ENCODE data around the gene CCSER1.
A peak's percentile ranks its signal among the peaks of the same experiment; 100 is the strongest.
"Not testable (repeated sequence)": the region's sequence is repeated elsewhere in the genome, so short reads cannot be mapped to it uniquely, and the experiment has no call there.

CCSER1 gene

DNA sequence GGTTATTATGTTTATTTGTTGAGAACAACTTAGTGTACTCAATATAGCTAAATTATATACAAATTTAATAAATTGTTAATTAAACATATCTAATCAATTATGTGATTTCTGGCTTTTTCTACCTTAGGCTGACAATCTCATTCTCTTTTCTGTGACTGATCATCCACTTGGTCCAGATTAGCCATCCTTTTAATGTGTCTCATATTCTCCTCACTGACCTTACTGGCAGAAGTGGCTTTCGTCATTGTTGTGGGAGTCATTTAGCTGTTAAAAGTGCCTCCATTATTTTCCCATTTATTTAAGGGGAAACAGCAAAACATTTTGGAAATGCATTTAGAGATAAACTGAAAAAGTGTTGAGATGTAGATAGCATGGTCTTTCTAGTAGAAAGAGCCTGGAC is 172.2 kb downstream of the CCSER1 start:
- no peak for DNase-seq (ENCODE audit: low spot score)

DNA sequence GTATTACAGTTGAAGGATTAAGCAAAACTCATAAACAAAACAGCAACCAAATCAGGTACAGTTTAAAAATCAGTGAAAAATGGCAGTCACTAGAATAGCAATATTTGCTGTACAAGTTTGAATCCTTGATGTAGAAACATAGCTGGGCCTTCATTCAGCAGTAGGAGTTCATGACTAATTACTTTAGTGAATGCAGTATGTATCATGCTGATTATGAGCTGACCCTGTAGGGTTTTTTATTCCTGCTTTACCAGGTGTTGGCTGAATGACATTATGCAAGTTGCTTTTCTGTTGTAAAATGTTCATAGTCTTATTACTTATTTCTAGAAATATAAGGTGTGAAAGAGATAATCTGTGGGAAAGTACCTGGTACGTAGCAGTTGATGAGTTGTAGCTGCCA is 179.6 kb downstream of the CCSER1 start:
- no peak for DNase-seq (ENCODE audit: low spot score)

DNA sequence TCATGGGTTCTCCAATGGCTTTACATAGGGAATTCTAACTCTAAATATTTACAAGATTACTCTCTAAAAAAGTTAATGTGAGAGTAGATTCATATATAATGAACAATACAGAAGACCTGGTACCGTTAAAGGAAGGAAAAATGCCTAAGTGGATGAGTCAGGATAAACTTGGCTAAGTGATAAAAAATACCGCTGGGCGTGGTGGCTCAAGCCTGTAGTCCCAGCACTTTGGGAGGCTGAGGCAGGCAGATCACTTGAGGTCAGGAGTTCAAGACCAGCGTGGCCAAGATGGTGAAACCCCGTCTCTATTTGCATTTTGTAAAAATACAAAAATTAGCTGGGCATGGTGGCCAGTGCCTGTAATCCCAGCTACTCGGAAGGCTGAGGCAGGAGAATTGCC is 189.9 kb downstream of the CCSER1 start:
- DNase-seq (ENCODE audit: low spot score): not testable (repeated sequence)

GRCh38 chr4:90317785-90318184 is 190.6 kb downstream of the CCSER1 start:
- DNase-seq (ENCODE audit: low spot score): no peak

DNA sequence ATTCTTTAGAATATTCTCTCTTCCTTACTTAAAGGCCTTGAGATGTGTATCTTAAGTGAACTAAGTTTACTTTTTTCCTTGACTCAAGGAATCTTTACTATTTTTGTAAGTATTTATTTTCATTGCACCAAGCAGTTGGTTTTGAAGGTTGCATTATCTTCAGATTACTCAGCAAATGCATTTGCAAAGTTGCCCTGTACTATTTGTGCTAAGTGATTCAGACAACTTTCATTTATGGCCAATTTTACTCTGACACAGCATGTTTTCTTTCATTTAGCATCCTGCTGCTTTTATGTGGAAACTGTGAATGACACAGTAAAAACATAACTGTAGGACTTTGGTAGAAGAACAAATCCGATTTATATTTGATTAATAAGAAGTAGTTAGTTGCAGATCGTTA is 191.0 kb downstream of the CCSER1 start:
- no peak for DNase-seq (ENCODE audit: low spot score)

DNA sequence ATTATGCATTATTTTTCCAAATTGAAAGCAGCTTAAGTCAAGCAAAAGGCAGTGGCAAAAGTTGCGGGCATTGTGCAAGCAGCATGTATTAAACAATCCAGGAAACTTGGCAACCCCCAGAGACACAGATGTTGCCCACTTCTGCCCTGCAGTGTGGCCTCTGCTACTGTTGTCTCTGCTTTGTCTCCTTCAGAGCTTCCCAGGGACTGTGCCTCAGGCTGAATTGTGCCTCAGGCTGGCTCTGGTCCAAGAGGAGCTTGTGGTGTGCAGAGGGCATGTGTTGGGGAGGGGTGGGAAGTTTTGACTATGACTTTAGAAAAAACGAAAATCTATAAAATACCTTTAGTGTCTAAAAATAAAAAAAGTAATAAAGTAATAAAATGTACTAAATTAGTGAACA is 201.4 kb downstream of the CCSER1 start:
- no peak for DNase-seq (ENCODE audit: low spot score)

- DNase-seq (ENCODE audit: low spot score): no peak
These were observed 203.4 kb downstream of the CCSER1 start for GRCh38 chr4:90330546-90330945.

DNA sequence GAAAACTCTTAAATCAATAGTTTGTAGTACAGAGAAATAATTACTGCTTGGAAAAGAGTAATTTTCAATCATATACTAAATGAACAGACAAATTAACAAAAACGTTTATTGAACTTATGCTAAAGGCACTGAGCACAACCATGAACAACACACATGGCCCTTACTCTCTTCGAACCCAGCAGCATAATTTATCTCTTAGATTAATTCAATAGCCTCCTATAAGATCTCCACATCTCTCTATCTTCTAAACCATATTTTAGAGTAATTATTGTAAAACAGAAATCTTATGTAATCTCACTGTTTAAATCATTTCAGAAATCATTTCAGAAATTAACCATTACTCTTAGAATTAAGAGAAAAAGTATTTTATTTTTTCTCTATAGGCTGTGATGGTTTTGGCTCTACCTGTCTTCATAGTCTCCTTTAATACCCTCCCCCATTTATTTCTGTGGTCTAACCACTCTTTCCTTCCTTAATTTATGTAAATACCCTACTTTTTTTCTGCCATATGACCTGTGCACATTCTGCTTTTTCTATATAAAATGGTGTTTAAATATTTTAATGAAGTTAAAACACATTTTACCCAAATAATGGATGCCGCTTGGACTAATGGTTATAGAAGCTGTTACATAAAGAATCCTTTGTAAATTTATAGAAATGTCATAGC is 218.5 kb downstream of the CCSER1 start:
- no peak for DNase-seq (ENCODE audit: low spot score)

DNA sequence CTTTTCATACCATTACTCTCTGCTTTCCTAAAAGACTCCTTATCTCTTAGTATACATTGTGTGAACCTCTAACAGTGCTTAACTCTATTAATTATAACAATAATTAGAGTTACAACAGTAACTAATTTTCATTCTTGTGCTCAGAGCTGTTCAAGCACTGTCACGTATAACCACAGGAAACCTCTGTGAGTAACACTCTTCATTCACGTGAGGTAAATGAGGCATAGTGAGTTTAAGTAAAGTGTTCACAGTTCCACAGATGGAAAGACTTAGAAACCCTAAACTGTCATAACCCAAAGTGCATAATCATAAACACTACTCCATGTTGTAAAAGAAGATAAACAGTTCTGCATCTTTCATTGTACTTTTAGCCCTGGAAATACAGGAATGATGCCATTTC is 222.4 kb downstream of the CCSER1 start:
- DNase-seq (ENCODE audit: low spot score): no peak

DNA sequence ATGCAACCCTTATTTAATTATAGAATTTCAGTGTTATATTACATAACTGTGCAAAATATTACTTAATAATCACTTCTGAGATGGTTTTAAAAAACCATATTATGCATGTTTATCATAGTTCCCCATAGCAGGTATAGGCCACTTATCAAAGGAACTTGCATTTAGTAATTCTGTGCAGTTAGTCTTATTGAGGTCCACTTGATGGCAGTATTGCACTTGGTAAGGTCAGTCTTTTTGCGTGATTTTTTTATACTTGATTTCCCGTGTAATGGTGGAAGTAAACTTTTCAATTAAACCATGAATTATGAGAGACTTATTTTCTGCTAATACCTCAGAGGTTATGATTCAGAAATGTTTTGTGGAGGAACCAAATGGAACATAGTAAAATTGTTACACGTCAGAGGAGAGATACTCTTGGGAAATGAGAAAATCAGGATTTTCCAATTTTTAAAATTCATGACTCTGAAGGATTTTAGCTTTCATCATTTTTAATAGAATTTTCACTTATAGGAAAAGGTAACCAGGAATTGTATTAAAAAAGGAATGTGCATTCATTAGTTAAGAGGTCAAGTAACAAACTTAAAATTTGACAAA is 230.0 kb downstream of the CCSER1 start:
- peak; percentile 71 for DNase-seq (ENCODE audit: low spot score)

- DNase-seq (ENCODE audit: low spot score): no peak
These were observed 247.9 kb downstream of the CCSER1 start for GRCh38 chr4:90375081-90375480.

DNA sequence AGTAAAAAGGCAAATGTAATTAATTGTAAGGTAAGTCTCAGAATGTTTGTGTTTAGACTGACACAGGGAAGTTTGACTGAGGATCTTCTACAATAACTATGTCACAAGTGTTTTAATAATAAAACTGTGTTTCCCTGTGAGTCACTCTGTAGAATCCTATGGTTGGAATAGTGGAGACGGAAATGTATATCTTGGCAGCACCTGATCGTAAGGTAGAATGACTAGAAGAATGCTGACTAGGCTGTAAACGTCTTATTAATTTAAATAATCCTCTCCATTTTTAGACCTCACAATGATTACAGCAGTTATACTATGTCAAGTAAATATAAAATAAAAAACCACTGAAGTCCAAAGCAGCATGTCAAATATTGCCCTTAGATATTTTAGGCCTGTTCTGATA is 266.0 kb downstream of the CCSER1 start:
- no peak for DNase-seq (ENCODE audit: low spot score)

- DNase-seq (ENCODE audit: low spot score): no peak
These were observed 276.6 kb downstream of the CCSER1 start for GRCh38 chr4:90403781-90404180.

DNA sequence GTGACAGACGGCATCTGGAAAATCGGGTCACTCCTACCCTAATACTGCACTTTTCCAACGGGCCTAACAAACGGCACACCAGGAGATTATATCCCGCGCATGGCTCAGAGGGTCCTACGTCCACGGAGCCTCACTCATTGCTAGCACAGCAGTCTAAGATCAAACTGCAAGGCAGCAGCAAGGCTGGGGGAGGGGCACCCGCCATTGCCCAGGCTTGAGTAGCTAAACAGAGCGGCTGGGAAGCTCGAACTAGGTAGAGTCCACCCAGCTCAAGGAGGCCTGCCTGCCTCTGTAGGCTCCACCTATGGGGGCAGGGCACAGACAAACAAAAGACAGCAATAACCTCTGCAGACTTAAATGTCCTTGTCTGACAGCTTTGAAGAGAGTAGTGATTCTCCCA is 280.7 kb downstream of the CCSER1 start:
- DNase-seq (ENCODE audit: low spot score): not testable (repeated sequence)

GRCh38 chr4:90412786-90413185 is 285.6 kb downstream of the CCSER1 start:
- not testable (repeated sequence) for DNase-seq (ENCODE audit: low spot score)

GRCh38 chr4:90415116-90415515 is 287.9 kb downstream of the CCSER1 start:
- DNase-seq (ENCODE audit: low spot score): no peak

DNA sequence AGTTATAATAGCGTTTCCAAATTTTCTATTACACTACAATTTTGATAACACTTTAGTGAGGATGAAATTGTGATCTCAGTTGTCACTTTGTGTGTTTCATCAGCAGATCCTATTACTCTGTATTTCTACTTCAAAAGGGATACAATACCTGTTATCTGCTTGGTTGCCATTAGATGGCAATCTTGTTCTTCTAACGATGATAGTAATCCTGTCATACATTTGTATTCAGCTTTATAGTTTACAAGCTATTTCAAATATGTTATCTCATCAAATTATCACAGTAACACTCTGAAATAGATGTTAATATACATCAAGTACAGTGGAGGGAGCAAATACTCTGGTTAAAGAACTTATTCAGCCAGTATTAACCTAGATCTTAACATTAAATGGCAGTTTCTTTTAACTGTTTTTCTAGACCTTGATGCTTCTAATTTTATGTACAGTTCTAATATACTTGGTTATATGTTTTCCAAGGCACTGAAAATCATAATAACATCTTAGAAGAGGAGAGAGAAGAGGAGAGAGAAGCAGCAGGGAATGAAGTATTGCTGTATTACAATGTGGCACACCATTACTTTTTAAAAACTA is 292.0 kb downstream of the CCSER1 start:
- peak; percentile 54 for DNase-seq (ENCODE audit: low spot score)

DNA sequence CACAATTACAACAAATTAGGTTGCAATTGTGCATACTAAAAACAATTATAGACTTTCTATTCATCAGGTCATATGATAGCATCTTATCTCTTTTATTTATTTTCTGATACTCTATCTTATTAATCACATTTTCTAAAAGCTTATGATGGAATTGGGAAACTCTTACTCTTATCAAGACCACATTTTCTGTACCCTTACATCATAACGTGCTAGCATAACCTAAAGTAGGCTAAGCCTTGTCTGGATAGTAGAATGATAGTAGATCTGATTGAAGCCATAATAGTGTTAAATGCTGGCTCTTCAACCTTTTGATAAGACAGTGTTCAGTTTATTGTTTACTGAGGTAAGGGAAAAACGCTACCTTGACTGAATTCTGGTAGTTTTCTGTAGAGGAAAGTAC is 294.0 kb downstream of the CCSER1 start:
- DNase-seq (ENCODE audit: low spot score): no peak

- DNase-seq (ENCODE audit: low spot score): no peak
These were observed 298.7 kb downstream of the CCSER1 start for GRCh38 chr4:90425893-90426292.

GRCh38 chr4:90438522-90438921 is 311.3 kb downstream of the CCSER1 start:
- DNase-seq (ENCODE audit: low spot score): no peak

DNA sequence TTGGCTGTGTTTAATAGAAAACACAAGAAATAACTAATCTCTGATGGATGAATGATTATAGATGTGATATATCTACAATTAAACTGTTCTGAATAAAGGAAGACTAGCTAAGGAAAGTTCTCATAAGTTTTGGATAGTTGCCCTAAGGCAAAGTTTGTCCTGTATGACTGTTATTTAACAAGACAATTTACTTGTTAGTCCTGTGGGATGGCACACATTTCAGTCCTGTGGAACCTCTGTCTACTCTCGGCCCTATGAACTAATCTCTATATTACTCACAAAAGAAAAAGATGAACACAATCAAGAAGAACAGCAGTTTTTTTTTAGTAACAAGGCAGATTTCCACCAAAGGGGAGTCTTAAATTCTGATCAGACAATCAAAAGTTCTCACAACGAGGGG is 314.6 kb downstream of the CCSER1 start:
- DNase-seq (ENCODE audit: low spot score): no peak

- DNase-seq (ENCODE audit: low spot score): no peak
These were observed 315.4 kb downstream of the CCSER1 start for GRCh38 chr4:90442619-90443018.

- no peak for DNase-seq (ENCODE audit: low spot score)
These were observed 316.0 kb downstream of the CCSER1 start for GRCh38 chr4:90443231-90443630.

DNA sequence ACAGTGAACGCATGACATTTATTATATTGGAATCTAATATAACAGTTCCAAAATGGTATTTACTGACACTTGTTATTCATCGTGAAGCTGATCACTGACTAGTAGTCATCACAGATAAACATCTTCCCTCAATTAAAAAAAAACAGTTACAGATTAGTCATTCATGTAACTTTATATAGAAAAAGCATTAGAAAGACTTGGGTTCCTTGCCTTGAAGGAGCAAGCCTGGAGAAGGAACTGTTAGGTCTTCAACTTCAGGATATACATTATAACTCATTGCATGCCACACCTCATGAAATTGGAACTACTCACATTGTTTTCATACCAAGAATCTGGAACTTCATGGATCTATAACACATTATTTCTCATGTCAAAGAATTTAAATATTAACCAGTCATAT is 317.7 kb downstream of the CCSER1 start:
- DNase-seq (ENCODE audit: low spot score): no peak
